HEK293 (cell line): ENCODE data around the gene ETV3.

Experiments used
- CTCF ChIA-PET: fragments of 350-600 bp; formaldehyde crosslinking; extraction: SDS; loops from one replicate; lab custom pipeline; 2021; ENCODE audit warnings: antibody characterized with exemption; lab: Yijun Ruan, JAX
- POLR2A ChIA-PET: fragments of 300-600 bp; formaldehyde crosslinking; extraction: SDS; loops from one replicate; lab custom pipeline; 2020; ENCODE audit warnings: antibody characterized with exemption, inconsistent platforms; lab: Yijun Ruan, JAX
- H3K27ac ChIP-seq: fragments of 200-500 bp; sonication (Bioruptor generic); 2 replicates; pipeline ENCODE4 v1.5.1; 2014; ENCODE audit warnings: low read depth, low read length, control low read depth, inconsistent platforms; ENCODE audit errors: extremely low read depth
- H3K36me3 ChIP-seq, 2 experiments: fragments of 200-500 bp in 1 of 2; sonication (Bioruptor generic) in 1 of 2; 1 replicate in 1 of 2; 2 replicates in 1 of 2; pipeline ENCODE4 v1.5.1; 2014 to 2017; ENCODE audit warnings: inconsistent platforms in 2 of 2, low read length in 2 of 2; ENCODE audit not compliant: control insufficient read depth in 2 of 2, insufficient read depth in 1 of 2
- H3K4me1 ChIP-seq: fragments of 200-500 bp; sonication (Bioruptor generic); 2 replicates; pipeline ENCODE4 v1.5.1; 2014; ENCODE audit warnings: mild to moderate bottlenecking, low read length, inconsistent platforms; ENCODE audit not compliant: control insufficient read depth, insufficient read depth
- H3K4me3 ChIP-seq: 2 replicates; pipeline ENCODE4 v1.5.1; 2011; ENCODE audit warnings: low read depth, mild to moderate bottlenecking, control low read depth, low read length, moderate library complexity
- H3K9me3 ChIP-seq: fragments of 200-500 bp; sonication (Bioruptor generic); 2 replicates; pipeline ENCODE4 v1.5.1; 2014; ENCODE audit warnings: low read depth, low read length, inconsistent platforms; ENCODE audit not compliant: control insufficient read depth, insufficient read depth
- EGR2 ChIP-seq: fragments of 450-650 bp; formaldehyde crosslinking; IDR thresholded peaks from 2 replicates; pipeline ENCODE4 v1.5.1; 2016; ENCODE audit warnings: low read depth, missing biosample characterization, missing genetic modification characterization
- KLF9 ChIP-seq: fragments of 450-650 bp; formaldehyde crosslinking; IDR thresholded peaks from 2 replicates; pipeline ENCODE4 v1.5.1; 2016; ENCODE audit warnings: missing biosample characterization, missing genetic modification characterization, low read depth
- OVOL3 ChIP-seq: fragments of 450-650 bp; formaldehyde crosslinking; IDR thresholded peaks from 2 replicates; pipeline ENCODE4 v1.5.1; 2016; ENCODE audit warnings: missing biosample characterization, missing genetic modification characterization
- PATZ1 ChIP-seq: fragments of 450-650 bp; formaldehyde crosslinking; IDR thresholded peaks from 2 replicates; pipeline ENCODE4 v1.5.1; 2016; ENCODE audit warnings: missing biosample characterization, missing genetic modification characterization
- WT1 ChIP-seq: fragments of 450-650 bp; formaldehyde crosslinking; IDR thresholded peaks from 2 replicates; pipeline ENCODE4 v1.5.1; 2016; ENCODE audit warnings: missing biosample characterization, missing genetic modification characterization
- YY2 ChIP-seq: fragments of 450-650 bp; formaldehyde crosslinking; IDR thresholded peaks from 2 replicates; pipeline ENCODE4 v1.5.1; 2016; ENCODE audit warnings: missing biosample characterization, missing genetic modification characterization
- ZBTB17 ChIP-seq: fragments of 450-650 bp; formaldehyde crosslinking; IDR thresholded peaks from 2 replicates; pipeline ENCODE4 v1.5.1; 2016; ENCODE audit warnings: missing biosample characterization, missing genetic modification characterization
- ZFHX2 ChIP-seq: fragments of 450-650 bp; formaldehyde crosslinking; conservative IDR thresholded peaks from 2 replicates; pipeline ENCODE4 v1.5.1; 2016; ENCODE audit warnings: missing biosample characterization, missing genetic modification characterization
- ZIC2 ChIP-seq: fragments of 450-650 bp; formaldehyde crosslinking; IDR thresholded peaks from 2 replicates; pipeline ENCODE4 v1.5.1; 2016; ENCODE audit warnings: missing biosample characterization, missing genetic modification characterization
- ZNF112 ChIP-seq: fragments of 450-650 bp; formaldehyde crosslinking; IDR thresholded peaks from 2 replicates; pipeline ENCODE4 v1.5.0; 2017; ENCODE audit warnings: missing biosample characterization, missing genetic modification characterization
- ZNF16 ChIP-seq: fragments of 450-650 bp; formaldehyde crosslinking; IDR thresholded peaks from 2 replicates; pipeline ENCODE4 v1.5.1; 2016; ENCODE audit warnings: low read depth, missing biosample characterization, missing genetic modification characterization
- ZNF184 ChIP-seq: fragments of 450-650 bp; IDR thresholded peaks from 2 replicates; pipeline ENCODE4 v1.5.1; 2018; ENCODE audit warnings: missing biosample characterization, mild to moderate bottlenecking, missing genetic modification characterization
- ZNF223 ChIP-seq: fragments of 450-650 bp; formaldehyde crosslinking; IDR thresholded peaks from 2 replicates; pipeline ENCODE4 v1.5.1; 2016; ENCODE audit warnings: missing biosample characterization, missing genetic modification characterization
- ZNF24 ChIP-seq: fragments of 450-650 bp; formaldehyde crosslinking; IDR thresholded peaks from 2 replicates; pipeline ENCODE4 v1.5.1; 2016; ENCODE audit warnings: missing biosample characterization, missing genetic modification characterization
- ZNF274 ChIP-seq, 2 experiments: fragments of 200-500 bp in 1 of 2; fragments of 450-650 bp in 1 of 2; sonication (Bioruptor generic) in 1 of 2; formaldehyde crosslinking in 1 of 2; IDR thresholded peaks; 2 replicates each; pipeline versions ENCODE4 v1.5.1 to v1.6.1; 2014 to 2016; ENCODE audit warnings: borderline replicate concordance in 1 of 2, inconsistent platforms in 1 of 2, low read length in 1 of 2, missing biosample characterization in 1 of 2, missing genetic modification characterization in 1 of 2
- ZNF341 ChIP-seq: fragments of 450-650 bp; formaldehyde crosslinking; IDR thresholded peaks from 2 replicates; pipeline ENCODE4; 2016; ENCODE audit warnings: low read depth, missing biosample characterization, missing genetic modification characterization
- ZNF362 ChIP-seq: fragments of 450-650 bp; formaldehyde crosslinking; IDR thresholded peaks from 2 replicates; pipeline ENCODE4 v1.5.1; 2016; ENCODE audit warnings: missing biosample characterization, missing genetic modification characterization
- ZNF398 ChIP-seq: fragments of 450-650 bp; formaldehyde crosslinking; IDR thresholded peaks from 2 replicates; pipeline ENCODE4 v1.5.1; 2017; ENCODE audit warnings: missing biosample characterization, missing genetic modification characterization
- ZNF521 ChIP-seq: fragments of 450-650 bp; formaldehyde crosslinking; IDR thresholded peaks from 2 replicates; pipeline ENCODE4 v1.5.1; 2017; ENCODE audit warnings: missing biosample characterization, mild to moderate bottlenecking, missing genetic modification characterization
- ZNF580 ChIP-seq: fragments of 450-650 bp; formaldehyde crosslinking; IDR thresholded peaks from 2 replicates; pipeline ENCODE4 v1.5.1; 2016; ENCODE audit warnings: missing biosample characterization, missing genetic modification characterization
- ZNF610 ChIP-seq: fragments of 450-650 bp; formaldehyde crosslinking; IDR thresholded peaks from 2 replicates; pipeline ENCODE4 v1.5.1; 2016; ENCODE audit warnings: missing biosample characterization, missing genetic modification characterization, borderline replicate concordance
- ZNF791 ChIP-seq: fragments of 450-650 bp; formaldehyde crosslinking; IDR thresholded peaks from 2 replicates; pipeline ENCODE4 v1.5.1; 2016; ENCODE audit warnings: missing biosample characterization, missing genetic modification characterization

ETV3 gene

GRCh38 chr1:157115851-157116736 is 22.1 kb downstream of the ETV3 start:
- H3K36me3 ChIP-seq: peaks cover 0 to 14% of the 10 kb centered on the region in 2 experiments; a peak in 1 of 3 replicates
- H3K27ac ChIP-seq: no peak overlapping the region
- CTCF ChIA-PET: interaction anchor here (1.0 to 1.9 kb wide), 2 partner anchors 26 to 40 kb away, joined by 4 to 6 read pairs; no protein-coding TSS in a partner anchor
- H3K4me1 ChIP-seq: no peaks in the 10 kb centered on the region
- H3K4me3 ChIP-seq: no peak overlapping the region
- POLR2A ChIA-PET: no interaction called here
- TF ChIP-seq ZFHX2 (0 out of 2 replicates have a peak, but pooled peaks have one; percentile 11), WT1 (no peak)
- no peaks in the 10 kb centered on the region for H3K9me3 ChIP-seq

- POLR2A ChIA-PET: no interaction called here
- CTCF ChIA-PET: interaction anchor here (0.7 kb wide), 1 partner anchor 56 kb away, joined by 3 read pairs; no protein-coding TSS in a partner anchor
- peaks cover 0 to 11% of the 10 kb centered on the region in 2 experiments; a peak in 1 of 3 replicates for H3K36me3 ChIP-seq
- no peak overlapping the region for H3K4me3 ChIP-seq
- TF ChIP-seq ZBTB17 (tag by site-specific recombination): peak; percentile 59; the same call in 1 of the 2 replicates
- TF ChIP-seq ZIC2 (tag by site-specific recombination): peak; percentile 18; the same call in 1 of the 2 replicates
- TF ChIP-seq EGR2 (tag by site-specific recombination): peak; percentile 63
- TF ChIP-seq ZNF223 (tag by site-specific recombination): no peak
- TF ChIP-seq PATZ1 (tag by site-specific recombination): 0 out of 2 replicates have a peak, but pooled peaks have one; percentile 13
- peak; percentile 31; the same call in 1 of the 2 replicates for TF ChIP-seq ZFHX2
- H3K9me3 ChIP-seq: no peaks in the 10 kb centered on the region
- no peaks in the 10 kb centered on the region for H3K4me1 ChIP-seq
- no peak overlapping the region for H3K27ac ChIP-seq
Measured at GRCh38 chr1:157115429-157115838, 22.8 kb downstream of the ETV3 start.

GRCh38 chr1:157114183-157115121 is 23.7 kb downstream of the ETV3 start:
- CTCF ChIA-PET: interaction anchor here (0.5 to 2.4 kb wide), 7 partner anchors 21 to 1263 kb away, joined by 3 to 11 read pairs (median 4); no protein-coding TSS in a partner anchor
- peaks cover 0 to 4% of the 10 kb centered on the region in 2 experiments; a peak in 1 of 3 replicates for H3K36me3 ChIP-seq
- no peak overlapping the region for H3K27ac ChIP-seq
- H3K9me3 ChIP-seq: no peaks in the 10 kb centered on the region
- POLR2A ChIA-PET: no interaction called here
- no peak overlapping the region for H3K4me3 ChIP-seq
- H3K4me1 ChIP-seq: no peaks in the 10 kb centered on the region
- TF ChIP-seq ZNF580 (tag by site-specific recombination): no peak
- TF ChIP-seq ZNF16 (tag by site-specific recombination): no peak
- TF ChIP-seq ZNF521: no peak
- TF ChIP-seq KLF9 (tag by site-specific recombination): no peak
- no peak for TF ChIP-seq ZNF341 (tag by site-specific recombination)
- no peak for TF ChIP-seq ZNF24 (tag by site-specific recombination)
- TF ChIP-seq ZNF184 (tag by site-specific recombination): no peak
- TF ChIP-seq ZNF274 (IDR thresholded peaks at IDR 0.05; ENCODE audit: low read length): no peak
- TF ChIP-seq ZNF274 (tag by site-specific recombination; IDR thresholded peaks at IDR 0.05; ENCODE audit: borderline replicate concordance): no peak
- TF ChIP-seq OVOL3 (tag by site-specific recombination): no peak
- TF ChIP-seq YY2: no peak
- TF ChIP-seq ZNF362 (tag by site-specific recombination): no peak
- TF ChIP-seq ZNF398 (tag by site-specific recombination): no peak
- TF ChIP-seq ZNF112 (tag by site-specific recombination): no peak
- TF ChIP-seq ZNF223 (tag by site-specific recombination): no peak
- TF ChIP-seq ZNF791 (tag by site-specific recombination): no peak
- TF ChIP-seq ZNF610 (tag by site-specific recombination): no peak
